Inferior parietal cortex (tissue), 1 donor: ENCODE data around the gene TCIRG1.

Source experiments
- DNase-seq: peaks from one replicate; pipeline ENCODE4 v3.0.0-alpha.2; 2016; ENCODE audit errors: extremely low spot score

TCIRG1 gene

GRCh38 chr11:68051191-68052136, 12.6 kb downstream of the TCIRG1 start:
- DNase-seq, result no peak

GRCh38 chr11:68052137-68052873, 13.5 kb downstream of the TCIRG1 start:
- no peak for DNase-seq

- DNase-seq, result no peak
Observed at GRCh38 chr11:68053117-68053516, 14.3 kb downstream of the TCIRG1 start.

GRCh38 chr11:68053981-68054812, 15.4 kb downstream of the TCIRG1 start:
- DNase-seq, result no peak

- DNase-seq, result no peak
Observed at GRCh38 chr11:68056317-68057285, 17.8 kb downstream of the TCIRG1 start.

GRCh38 chr11:68057807-68058206, 19.0 kb downstream of the TCIRG1 start:
- DNase-seq, result no peak

GRCh38 chr11:68061508-68061907, 22.7 kb downstream of the TCIRG1 start:
- DNase-seq, result no peak

GRCh38 chr11:68064926-68065325, 26.1 kb downstream of the TCIRG1 start:
- DNase-seq, result no peak

GRCh38 chr11:68065841-68066240, 27.0 kb downstream of the TCIRG1 start:
- no peak for DNase-seq

GRCh38 chr11:68066742-68067141, 27.9 kb downstream of the TCIRG1 start:
- no peak for DNase-seq

- no peak for DNase-seq
Observed at GRCh38 chr11:68067991-68068390, 29.2 kb downstream of the TCIRG1 start.

- DNase-seq, result no peak
Observed at GRCh38 chr11:68071281-68072048, 32.6 kb downstream of the TCIRG1 start.

GRCh38 chr11:68074584-68075352, 35.9 kb downstream of the TCIRG1 start:
- no peak for DNase-seq

- DNase-seq, result no peak
Observed at GRCh38 chr11:68076371-68077042, 37.7 kb downstream of the TCIRG1 start.

GRCh38 chr11:68077617-68078582, 39.1 kb downstream of the TCIRG1 start:
- no peak for DNase-seq

GRCh38 chr11:68080860-68081259, 42.0 kb downstream of the TCIRG1 start:
- no peak for DNase-seq

GRCh38 chr11:68081691-68082090, 42.9 kb downstream of the TCIRG1 start:
- no peak for DNase-seq
